IPS-NIHi7 (cell line): ENCODE measurements around the gene SNAI1.
A peak's percentile ranks its signal among the peaks of the same experiment; 100 is the strongest.

Experiments used
- DNase-seq: peaks from one replicate; pipeline ENCODE4 v3.0.0; 2012; ENCODE audit warnings: mixed read lengths; ENCODE audit errors: extremely low spot score

Gene SNAI1

DNA sequence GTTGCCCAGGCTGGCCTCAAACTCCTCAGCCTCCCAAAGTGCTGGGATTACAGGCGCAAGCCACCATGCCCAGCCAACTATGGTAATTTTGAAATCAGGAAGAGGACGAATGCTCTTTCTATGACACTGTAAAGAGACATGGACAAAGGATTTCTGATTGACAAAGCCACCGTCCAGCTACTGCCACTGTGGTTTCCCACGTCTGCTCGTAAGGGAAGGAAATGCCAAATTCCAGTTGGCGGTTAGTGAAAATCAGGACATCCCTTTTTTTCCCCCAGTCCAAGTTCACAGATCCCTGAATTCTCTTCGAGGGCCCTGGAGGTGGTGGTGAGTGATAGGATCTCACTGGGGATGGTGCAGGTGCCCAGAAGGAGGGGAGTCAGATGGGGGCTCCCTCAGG, 31.2 kb downstream of the SNAI1 start:
- DNase-seq: no peak

DNA sequence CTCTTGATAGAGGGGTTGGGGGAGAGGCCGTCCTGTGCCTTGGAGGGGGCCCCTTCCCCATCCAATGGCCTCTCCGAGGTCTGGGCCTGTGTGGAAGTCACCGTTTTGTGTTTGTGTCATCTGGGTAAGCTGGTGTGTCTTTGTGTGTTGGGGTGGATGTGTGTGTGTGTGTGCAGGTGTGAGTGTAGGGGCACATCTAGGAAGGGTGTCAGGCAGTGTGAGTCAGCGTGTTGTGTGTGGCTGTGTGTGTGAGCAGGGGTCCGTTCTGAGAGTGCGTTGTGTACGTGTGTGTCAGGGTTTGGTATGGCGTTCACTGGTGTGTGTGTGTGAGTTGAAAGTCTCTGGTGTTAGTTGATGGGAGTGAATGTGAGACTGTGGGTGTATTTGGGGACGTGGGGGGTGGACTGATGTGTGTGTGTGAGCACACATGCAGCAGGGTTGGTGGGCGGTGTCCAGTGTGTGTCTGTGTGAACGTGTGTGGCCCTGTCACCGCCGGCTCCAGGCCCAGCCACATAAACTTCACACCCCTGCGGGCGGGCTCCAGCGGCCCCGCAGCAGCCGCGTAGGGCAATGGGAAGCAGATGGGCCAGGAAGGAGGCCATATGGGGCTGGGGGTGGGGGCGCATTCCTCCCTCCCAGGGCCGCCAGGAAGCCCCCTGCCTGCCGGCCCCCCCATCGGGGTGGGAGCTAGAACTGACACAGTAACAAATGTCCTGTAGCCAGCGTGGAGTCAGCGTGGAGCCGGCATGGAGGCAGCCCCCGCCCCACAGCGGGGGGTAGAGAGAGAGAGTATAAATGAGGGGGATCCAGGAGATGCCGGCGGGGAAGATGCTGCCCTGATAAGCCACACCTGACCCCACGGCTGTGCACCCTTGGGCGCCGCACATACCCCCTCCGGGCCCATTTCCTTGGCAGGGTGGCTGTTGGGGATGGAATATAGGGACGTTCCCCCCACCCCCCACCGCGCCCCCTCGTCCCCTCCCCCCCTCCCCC, 32.1 kb downstream of the SNAI1 start:
- peak; percentile 56 for DNase-seq

DNA sequence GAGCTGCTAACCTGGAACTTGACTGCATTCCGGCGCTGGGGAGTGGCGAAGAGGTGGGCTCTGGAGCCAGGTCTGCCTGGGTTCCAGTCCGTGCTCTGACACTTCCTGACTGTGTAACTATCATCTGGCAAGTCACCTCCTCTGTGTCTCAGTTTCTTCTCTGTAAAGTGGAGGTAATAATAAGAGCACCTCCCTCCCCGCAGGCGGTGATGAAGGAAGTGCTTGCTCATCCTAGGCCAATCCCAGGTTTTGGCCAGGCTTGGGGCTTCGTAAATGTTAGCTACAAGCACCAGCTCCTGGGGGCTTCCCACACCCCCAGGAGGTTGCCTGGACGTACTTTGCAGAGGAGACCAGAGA, 32.8 kb downstream of the SNAI1 start:
- DNase-seq: no peak

DNA sequence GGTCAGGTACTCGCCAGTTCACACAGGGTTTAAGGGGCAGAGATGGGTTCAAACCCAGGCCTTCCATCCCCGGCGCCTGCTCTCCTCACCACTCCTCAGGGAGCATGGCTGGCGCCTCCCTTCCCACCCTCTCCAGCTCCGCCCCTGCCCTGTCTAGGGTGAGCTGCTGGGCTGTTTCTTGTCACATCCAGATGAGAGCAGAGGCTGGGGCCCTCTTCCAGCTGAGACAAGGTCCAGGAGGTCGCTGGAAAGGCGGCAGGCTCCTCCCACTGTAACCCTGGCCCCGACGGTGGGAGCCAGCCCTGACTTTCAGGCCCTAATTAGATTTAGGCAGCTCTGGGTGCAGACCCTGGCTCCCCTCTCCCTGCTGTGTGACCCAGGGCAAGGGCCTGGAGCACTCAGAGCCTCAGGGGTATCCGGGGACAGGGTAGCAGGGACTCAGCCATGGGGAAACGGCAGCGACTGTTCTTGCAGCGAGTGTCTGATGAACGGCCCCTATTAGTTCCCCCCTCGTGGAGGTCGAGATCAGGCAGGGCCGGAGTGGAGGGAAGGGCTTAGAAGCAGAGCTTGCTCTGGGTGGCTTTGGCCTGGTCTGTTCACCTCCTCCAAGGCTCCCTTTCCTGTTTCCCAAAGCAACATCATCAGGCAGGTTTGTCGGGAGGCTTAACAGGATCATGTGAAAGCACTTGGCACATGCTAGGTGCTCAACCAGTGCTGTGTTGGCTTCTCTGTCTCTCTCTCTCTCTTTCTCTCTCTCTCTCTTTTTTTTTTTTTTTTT, 33.4 kb downstream of the SNAI1 start:
- DNase-seq: peak; percentile 58

DNA sequence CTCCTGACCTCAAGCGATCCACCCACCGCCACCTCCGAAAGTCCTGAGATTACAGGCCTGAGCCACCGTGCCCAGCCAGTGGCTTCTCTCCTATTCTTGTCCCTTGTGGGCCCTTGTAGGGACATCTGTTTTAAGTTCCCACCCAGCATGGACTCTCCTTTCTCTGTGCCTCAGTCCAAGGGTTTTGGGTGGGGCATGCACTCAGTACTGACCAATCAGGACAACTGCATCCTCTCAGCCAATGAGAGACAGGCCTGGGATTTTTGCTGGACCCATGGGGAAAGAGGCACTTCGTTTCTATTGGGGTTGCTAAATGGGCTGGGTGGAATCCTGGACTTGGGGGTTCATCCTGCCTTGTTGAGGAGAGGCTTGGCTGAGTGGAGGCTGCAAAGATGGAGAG, 34.4 kb downstream of the SNAI1 start:
- no peak for DNase-seq

DNA sequence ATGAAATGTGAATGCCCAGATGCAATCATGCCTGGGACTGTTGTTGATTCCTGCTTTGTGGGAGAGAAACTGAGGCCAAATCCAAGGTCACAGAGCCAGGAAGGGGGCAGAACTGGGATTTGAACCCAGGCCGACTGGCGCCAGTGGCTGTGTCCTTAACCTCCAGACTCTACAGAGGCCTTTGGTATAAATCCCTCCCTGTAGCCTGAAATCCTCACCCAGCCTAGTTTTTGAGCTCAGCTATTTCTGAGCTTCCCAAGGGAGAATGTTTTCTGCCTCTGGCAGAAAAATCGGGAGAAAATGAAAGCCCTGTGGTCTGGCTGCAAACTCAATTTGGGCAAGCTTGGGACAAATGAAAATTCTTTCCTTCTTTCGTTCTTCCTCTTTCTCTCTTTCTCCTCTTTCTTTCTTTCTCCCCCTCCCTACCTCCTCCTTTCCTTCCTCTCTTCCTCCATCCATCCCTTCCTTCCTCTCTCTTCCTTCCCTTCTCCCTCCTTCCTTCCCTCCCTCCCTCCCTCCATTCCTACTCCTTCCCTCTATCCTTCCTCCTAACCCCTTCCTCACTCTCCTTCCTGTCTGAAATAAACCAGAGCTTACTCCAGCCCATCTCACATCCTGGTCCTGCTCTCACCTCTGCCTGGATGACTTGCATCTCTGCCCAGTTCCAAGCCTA, 34.9 kb downstream of the SNAI1 start:
- no peak for DNase-seq

DNA sequence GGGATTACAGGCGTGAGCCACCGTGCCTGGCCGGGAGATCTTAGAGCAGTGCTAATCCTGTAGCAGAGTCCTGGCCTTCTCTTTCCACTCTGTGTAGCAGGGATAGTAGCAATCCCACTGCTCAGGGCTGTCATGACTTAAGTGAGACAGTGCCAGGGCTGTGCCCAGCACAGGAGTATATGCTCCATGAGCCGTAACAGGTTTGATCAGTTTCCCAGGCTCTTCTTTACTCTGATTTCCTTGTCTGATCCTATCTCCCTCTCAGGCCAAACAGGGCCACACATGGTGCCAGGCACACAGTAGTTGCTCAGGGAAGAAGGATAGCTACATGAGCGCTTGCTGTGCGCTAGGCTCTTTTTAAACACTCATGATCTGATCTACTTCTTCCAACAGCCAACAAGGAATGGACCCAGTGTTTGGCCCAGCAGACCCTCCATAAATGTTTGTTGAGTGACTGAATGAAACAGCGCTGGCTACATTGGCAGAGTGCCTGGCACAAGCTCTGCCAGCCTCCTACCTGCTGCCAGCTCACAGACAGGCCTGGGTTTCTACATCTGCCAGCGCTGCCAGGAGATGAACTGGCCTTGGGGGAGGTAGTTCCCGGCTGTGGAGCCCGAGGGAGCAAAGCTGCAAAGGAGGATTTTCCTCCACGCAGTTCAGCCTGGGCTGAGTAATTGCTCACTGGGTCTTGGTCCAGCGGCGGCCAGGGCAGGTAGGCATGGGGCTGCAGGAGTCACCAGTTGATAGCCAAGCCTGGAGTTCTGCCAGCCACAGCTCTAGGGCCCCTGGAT, 36.9 kb downstream of the SNAI1 start:
- DNase-seq: no peak

DNA sequence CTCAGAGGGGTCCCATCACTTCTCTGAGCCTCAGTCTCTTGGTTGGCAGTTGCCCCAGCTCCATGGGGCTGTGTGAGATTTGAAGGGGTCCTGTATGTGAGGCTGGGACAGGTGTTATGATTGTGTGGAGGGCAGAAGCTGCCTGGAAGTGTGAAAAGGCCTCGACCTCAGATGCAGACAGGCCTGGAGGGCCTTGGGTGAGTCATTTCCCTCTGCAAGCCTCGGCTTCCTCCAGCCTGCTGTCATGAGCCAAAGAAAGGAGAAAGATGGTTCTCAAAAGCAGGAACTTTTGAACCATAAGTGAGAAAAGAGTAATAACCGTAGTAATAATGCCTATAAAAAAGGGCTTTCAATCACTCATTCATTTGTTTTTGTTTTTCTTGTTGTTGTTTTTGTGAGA, 37.5 kb downstream of the SNAI1 start:
- no peak for DNase-seq

DNA sequence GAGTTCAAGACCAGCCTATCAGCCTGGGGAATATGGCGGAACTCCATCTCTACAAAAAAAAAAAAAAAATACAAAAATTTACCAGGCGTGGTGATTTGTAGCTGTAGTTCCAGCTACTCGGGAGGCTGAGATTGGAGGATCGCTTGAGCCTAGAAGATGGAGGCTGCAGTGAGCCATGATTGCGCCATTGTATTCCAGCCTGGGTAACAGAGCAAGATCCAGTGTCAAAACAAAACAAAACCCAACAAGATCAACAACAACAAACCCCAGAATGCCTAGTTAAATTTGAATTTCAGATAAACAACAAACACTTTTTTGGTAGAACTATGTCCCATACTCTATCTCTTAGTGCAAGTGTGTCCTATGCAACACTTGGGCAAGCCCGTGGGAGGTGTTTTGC, 39.9 kb downstream of the SNAI1 start:
- DNase-seq: no peak

DNA sequence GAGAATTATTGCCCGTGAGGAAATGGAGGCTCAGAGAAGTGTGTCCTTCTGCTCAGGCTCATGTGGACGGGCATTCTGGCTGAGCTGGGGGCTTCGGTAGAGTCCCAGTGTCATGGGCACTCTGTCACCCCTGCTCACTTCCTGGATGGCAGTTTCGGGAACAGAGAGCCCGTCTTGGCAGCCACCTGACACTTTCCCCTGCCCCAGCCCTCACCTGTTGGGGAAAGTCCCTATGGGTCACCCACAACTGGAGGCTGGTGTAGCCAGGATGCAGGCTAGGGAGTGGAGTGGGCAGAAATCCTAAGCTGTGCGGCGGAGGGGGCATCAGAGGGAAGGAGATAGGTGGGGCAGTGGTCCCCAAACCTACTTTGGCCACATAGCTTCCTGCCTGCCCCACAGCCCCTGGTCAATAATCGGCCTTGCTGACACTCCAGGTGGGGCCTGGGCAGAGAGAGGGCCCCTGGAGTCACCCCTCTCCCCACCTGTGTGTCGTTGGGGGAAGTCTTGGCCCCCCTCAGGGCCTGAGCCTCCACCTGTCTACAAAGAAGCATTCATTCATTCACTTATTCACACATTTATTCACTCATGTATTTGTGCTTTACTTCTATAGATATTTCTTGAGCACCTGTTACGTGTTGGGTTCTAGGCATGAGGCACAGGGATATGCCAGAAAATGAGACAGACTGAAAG, 40.5 kb downstream of the SNAI1 start:
- no peak for DNase-seq

DNA sequence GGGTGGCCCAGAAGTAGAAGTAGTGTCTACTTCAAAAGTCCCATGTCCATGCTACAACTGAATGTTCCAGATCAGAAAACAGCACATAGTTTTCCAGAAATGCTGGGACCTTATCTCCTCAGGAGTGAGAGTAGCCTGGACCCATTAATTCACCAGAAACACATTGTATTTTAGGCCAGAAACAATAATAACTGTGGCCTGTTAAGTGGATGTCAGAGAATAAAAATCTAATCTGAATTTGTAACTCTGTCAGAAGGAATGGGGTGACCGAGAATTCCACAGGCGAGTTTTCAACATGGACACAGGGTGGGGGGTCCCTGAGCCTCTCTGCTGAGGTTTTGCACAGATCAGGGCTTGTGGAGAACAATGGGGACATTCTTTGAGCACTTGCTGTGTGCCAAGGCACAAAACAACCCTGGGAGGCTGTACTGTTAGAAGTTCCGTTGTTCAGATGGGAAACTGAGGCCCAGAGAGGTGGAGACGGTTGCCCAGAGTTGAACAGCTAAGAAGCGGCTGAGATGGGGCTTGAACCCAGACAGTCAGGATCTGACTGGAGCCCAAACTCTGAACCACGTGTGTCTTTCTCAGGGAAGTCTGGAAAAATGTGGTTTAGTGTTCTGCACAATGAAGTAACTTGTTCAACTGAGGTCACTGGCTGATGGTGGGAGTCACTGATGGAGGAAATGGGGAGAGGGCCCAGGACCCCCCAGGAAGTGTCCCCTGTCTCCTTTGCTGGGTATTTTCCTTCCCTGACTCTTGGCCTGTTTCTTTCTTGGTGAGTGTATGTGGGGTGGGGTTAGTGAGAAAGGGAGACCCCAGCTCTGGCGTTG, 44.2 kb downstream of the SNAI1 start:
- DNase-seq: no peak

DNA sequence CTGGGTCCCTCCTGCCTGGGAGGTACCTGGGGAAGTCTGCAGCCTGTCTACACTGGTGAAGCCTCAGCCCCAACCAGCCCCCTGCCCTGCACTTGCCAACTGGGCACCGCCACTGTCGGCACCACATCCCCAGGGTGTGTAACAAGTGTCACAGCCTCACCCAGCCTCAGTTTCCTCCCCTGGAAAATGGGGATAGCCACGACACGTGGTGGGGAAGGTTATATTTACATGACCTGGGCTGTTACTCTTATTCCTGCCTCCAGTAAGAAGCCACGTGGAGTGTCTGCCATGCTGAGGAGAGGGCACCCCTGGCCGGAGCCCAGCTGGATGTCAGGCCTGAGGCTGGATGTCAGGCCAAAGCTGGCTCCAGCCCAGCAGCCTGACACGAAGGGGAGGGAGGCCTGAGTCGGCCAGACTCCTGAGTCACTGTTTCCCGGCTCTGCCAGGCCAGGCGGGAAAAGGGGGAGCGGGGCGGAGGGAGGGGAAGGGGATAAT, 44.9 kb downstream of the SNAI1 start:
- DNase-seq: peak; percentile 51

DNA sequence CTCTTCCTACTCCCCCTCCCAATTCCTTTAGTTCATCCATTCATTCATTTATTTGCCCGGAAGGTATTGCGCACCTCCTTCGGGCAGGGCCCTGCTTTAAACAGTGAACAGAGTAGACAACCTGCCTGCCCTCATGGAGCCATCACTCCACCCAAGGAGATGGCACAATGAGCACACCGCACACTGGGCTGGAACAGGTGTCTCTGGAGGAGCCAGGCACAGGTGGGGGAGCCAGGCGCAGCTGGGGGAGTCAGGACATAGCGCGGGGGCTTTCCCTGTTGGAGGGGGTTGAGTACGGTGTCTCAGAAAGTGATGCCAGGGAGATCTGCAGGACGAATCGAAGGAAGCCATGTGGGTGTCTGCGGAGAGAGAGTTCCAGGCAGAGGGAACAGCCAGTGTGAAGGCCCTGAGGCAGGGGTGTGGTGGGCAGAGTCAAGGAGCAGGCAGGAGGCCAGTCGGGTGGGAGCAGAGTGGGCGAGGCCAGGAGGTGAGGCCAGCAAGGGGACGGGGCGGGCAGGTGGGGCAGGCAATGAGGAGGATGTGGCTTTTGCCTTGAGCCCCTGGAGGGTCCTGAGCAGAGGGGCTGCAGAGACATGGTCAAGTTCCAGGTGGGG, 46.4 kb downstream of the SNAI1 start:
- no peak for DNase-seq

DNA sequence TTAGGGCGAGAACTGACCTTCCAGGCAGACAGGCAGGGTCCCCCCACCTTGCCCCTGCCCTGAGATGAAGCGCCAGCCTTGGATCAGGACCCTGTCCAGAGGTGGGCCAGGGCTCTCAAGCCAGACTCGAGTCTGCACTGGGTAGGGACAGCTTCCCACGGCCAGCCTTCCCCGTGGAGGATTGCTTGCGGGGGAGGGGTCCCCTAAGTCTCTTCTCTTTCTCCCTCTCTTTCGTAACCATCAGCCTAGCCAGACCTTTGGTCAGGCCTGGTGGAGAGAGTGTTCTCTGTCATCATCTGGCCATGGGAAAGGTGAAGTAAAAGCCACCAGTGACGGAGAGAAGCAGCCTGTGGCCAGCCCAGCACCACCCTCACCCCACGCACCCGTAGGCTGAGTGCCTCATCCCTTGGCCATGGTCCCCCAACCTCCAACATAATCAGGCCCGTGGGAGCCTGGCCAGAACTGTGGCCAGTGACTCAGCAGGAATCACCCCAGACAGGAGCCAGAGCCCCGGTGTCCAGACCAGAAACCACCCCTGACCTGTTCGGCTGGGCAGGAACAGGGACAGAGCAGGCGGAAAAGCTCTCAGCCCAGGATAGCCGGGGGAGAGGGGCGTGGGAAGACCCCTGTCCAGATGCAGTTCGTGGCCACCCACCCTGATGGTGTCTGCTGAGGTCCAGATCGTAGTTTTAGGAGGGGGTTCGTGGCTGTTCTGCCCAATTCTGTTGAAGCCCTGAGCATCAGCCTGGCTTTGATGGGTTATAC, 47.1 kb downstream of the SNAI1 start:
- DNase-seq: no peak

DNA sequence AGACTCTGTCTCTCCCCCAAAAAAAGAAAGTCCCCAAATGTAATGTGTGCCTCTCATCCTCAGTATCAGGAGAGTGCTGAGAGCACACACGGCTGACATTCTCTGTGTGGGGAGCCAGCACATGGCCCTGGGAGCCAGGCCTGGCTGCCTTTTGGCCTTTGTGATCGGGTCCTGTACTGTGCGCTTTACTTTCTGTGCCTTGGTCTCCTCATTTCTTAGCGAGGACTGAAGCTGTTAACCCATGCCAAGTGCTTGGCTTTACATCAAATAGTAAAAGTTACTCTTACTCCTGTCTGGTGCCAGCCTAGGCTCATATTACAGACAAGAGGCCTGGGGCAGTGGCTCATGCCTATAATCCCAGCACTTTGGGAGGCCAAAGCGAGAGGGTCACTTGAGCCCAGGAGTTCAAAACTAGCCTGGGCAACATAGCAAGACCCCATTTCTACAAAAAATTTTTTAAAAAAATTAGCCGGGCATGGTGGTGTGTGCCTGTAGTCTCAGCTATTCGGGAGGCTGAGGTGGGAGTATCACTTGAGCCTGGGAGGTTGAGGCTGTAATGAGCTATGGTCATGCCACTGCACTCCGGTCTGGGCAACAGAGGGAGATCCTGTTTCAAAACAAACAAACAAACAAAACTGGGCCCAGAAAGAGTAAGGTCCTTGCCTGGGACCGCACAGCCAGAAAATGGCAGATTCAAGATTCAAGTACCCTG, 50.3 kb downstream of the SNAI1 start:
- DNase-seq: no peak

DNA sequence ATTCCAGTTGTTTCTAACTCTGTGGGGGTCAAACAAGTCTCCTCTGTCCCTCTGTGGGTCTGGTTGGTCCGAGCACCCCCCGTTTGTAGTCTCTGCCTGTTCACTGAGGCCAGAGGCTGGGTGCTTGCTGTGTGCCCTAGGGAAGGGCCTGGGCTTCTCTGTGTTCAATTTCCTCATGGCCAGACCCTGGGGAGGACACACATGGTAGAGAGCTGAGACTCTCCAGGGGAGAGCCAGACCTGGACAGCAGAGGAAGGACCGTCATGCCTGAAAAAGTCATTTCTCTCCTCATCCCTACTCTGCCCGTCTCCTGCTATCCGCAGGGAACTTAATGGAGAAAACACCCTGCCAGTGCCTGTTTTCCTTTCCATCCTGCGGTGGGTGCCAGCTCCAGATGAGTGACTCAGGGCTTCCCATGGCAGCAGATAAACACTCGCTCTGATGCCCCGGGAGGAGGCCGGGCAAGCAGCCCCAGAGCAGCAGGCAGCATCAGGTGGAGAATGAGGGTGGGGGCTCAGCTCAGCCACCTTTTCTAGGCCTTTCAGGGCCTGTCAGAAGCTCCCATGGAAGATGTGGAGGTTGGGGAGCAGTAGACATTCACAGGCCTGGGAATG, 51.9 kb downstream of the SNAI1 start:
- DNase-seq: no peak

DNA sequence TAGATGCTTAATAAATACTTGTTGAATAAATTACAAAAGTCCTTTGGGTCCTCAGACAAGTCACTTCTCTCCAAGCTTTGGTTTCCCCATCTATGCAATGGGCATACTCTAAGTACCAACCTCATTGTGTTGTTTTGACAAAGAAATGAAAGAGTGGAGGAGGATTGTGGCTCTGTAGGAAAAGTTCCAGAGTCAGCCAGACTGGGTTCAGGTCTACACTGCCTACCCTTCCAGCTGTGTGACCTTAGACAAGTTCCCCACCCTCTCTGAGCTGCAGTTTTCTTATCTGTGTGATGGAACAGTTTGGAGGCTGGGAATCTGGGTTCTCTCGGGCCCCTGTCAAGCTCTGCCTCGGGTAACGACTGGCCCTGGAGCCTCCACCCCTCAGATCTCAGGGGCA, 53.9 kb downstream of the SNAI1 start:
- DNase-seq: no peak

DNA sequence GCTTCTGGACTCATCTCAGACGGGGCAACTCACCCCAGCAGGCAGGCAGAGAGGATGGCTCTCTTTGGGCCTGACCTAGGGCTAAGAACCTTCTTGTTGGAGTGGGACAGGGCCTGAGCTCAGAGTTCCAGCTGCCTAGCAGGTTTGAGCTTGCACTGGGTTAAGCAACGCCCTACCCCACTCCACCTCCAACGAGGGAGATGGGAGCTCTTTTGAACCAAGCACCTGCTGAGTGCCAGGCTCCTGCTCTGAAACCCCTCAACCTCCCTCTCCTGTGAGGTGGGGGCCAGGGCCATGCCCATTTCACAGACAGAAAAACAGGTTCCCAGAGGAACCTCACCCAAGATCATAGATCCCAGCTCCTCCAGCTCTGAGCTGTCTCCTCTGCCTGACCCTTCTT, 54.3 kb downstream of the SNAI1 start:
- no peak for DNase-seq
